NCI-H1436 treated with DMSO at 0.1 percent for 48 hours (cell line): ENCODE results near the gene DBI.
"Not testable (repeated sequence)": the region's sequence is repeated elsewhere in the genome, so short reads cannot be mapped to it uniquely, and the experiment has no call there.

Source experiments
- DNase-seq: peaks from one replicate; lab custom pipeline; 2025; lab: John Stamatoyannopoulos, UW

Gene DBI

GRCh38 chr2:119365436-119365835, 1.3 kb upstream of the DBI start:
- DNase-seq, result no peak

- DNase-seq, result no peak
Observed at GRCh38 chr2:119366161-119366648, 572 bp upstream of the DBI start.

GRCh38 chr2:119367472-119368099, 809 bp downstream of the DBI start:
- no peak for DNase-seq

GRCh38 chr2:119369845-119370244, 3.1 kb downstream of the DBI start:
- DNase-seq, result no peak

- DNase-seq, result no peak
Observed at GRCh38 chr2:119371111-119371510, 4.3 kb downstream of the DBI start.

- DNase-seq, result no peak
Observed at GRCh38 chr2:119372778-119373568, 6.2 kb downstream of the DBI start.

GRCh38 chr2:119373907-119374745, 7.3 kb downstream of the DBI start:
- not testable (repeated sequence) for DNase-seq

GRCh38 chr2:119376406-119376805, 9.6 kb downstream of the DBI start:
- not testable (repeated sequence) for DNase-seq

GRCh38 chr2:119376810-119377209, 10.0 kb downstream of the DBI start:
- DNase-seq, result no peak

GRCh38 chr2:119377294-119377992, 10.7 kb downstream of the DBI start:
- no peak for DNase-seq

GRCh38 chr2:119377993-119378345, 11.2 kb downstream of the DBI start:
- DNase-seq, result no peak

- DNase-seq, result no peak
Observed at GRCh38 chr2:119378566-119378965, 11.8 kb downstream of the DBI start.

- DNase-seq, result no peak
Observed at GRCh38 chr2:119383410-119384140, 16.8 kb downstream of the DBI start.

GRCh38 chr2:119384971-119385370, 18.2 kb downstream of the DBI start:
- DNase-seq, result no peak

GRCh38 chr2:119385466-119385865, 18.7 kb downstream of the DBI start:
- no peak for DNase-seq

GRCh38 chr2:119387381-119388129, 20.8 kb downstream of the DBI start:
- no peak for DNase-seq

- DNase-seq, result no peak
Observed at GRCh38 chr2:119389615-119390306, 23.0 kb downstream of the DBI start.

- DNase-seq, result no peak
Observed at GRCh38 chr2:119393971-119394748, 27.4 kb downstream of the DBI start.

- DNase-seq, result no peak
Observed at GRCh38 chr2:119397196-119397595, 30.4 kb downstream of the DBI start.
